ENCODE measurements around the gene SPEN.

SPEN gene

DNA sequence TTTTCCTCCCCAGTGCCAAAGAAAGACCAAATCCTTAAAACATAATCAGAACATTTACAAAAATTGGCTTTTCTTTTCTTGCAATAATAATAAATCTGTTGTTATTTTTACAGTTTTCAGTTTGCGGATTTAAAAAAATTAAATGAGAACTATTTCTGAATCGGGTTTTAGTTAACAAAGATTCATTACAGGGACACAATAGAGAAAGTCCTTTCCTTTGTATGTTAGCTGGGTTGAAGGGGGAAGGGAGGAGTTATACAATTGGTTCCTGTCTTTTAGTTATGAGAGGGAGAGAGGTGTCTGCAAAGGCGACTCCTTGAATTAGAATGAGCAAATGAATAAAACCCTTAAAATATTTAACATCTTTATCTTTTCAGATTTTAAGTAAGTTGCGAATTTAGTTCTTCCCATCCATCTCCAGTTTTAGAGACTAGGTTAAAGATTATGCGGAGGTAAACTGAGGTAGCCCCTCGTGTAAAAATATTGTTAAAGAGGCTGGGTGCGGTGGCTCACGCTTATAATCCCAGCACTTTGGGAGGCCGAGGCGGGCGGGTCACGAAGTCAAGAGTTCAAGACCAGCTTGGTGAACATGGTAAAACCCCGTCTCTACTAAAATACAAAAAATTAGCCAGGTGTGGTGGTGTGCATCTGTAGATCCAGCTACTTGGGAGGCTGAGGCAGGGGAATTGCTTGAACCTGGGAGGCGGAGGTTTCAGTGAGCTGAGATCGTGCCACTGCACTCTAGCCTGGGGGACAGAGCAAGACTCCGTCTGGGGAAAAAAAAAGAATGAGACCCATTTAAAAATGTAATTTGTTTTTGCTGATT, 3.9 kb downstream of the SPEN start:
- Histone ChIP-seq H3K36me3 (replicated peaks; ENCODE audit: insufficient read depth, low read length) (no peaks in the 10 kb centered on the region), H3K4me3 (ENCODE audit: low read length) (peak overlapping the region; percentile 39), H3K4me2 (ENCODE audit: low read depth, low read length) (peak overlapping the region; percentile 75), H4K20me1 (ENCODE audit: insufficient read depth, low read length) (peaks cover 14% of the 10 kb centered on the region), H3K9me3 (replicated peaks; ENCODE audit: insufficient read depth, low read length) (no peaks in the 10 kb centered on the region), H3K9ac (ENCODE audit: low read length) (peak overlapping the region; percentile 16; the same call in 1 of the 2 replicates), H3K79me2 (ENCODE audit: low read length) (peaks cover 92% of the 10 kb centered on the region), H3K4me1 (ENCODE audit: low read length) (peaks cover 23% of the 10 kb centered on the region), H3K27ac (ENCODE audit: low read length) (peak overlapping the region; percentile 65; the same call in 1 of the 2 replicates), H2AFZ (ENCODE audit: low read length) (no peak overlapping the region), H3K27me3 (replicated peaks; ENCODE audit: insufficient read depth, low read length) (no peaks in the 10 kb centered on the region), H3K9me2 (replicated peaks; ENCODE audit: insufficient read depth, low read length) (no peaks in the 10 kb centered on the region), H3F3A (ENCODE audit: insufficient read depth, low read length) (peaks cover 46% of the 10 kb centered on the region)
- no peak for DNase-seq
- TF ChIP-seq EZH2 (optimal IDR thresholded peaks at IDR 0.05; ENCODE audit: low read depth, low read length) (no peak), EZH2phosphoT487 (IDR thresholded peaks at IDR 0.05; ENCODE audit: low read length) (no peak)
- TF ChIP-seq, protein P1, sequence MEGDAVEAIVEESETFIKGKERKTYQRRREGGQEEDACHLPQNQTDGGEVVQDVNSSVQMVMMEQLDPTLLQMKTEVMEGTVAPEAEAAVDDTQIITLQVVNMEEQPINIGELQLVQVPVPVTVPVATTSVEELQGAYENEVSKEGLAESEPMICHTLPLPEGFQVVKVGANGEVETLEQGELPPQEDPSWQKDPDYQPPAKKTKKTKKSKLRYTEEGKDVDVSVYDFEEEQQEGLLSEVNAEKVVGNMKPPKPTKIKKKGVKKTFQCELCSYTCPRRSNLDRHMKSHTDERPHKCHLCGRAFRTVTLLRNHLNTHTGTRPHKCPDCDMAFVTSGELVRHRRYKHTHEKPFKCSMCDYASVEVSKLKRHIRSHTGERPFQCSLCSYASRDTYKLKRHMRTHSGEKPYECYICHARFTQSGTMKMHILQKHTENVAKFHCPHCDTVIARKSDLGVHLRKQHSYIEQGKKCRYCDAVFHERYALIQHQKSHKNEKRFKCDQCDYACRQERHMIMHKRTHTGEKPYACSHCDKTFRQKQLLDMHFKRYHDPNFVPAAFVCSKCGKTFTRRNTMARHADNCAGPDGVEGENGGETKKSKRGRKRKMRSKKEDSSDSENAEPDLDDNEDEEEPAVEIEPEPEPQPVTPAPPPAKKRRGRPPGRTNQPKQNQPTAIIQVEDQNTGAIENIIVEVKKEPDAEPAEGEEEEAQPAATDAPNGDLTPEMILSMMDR (IDR thresholded peaks at IDR 0.05; ENCODE audit: low read length), result no peak

DNA sequence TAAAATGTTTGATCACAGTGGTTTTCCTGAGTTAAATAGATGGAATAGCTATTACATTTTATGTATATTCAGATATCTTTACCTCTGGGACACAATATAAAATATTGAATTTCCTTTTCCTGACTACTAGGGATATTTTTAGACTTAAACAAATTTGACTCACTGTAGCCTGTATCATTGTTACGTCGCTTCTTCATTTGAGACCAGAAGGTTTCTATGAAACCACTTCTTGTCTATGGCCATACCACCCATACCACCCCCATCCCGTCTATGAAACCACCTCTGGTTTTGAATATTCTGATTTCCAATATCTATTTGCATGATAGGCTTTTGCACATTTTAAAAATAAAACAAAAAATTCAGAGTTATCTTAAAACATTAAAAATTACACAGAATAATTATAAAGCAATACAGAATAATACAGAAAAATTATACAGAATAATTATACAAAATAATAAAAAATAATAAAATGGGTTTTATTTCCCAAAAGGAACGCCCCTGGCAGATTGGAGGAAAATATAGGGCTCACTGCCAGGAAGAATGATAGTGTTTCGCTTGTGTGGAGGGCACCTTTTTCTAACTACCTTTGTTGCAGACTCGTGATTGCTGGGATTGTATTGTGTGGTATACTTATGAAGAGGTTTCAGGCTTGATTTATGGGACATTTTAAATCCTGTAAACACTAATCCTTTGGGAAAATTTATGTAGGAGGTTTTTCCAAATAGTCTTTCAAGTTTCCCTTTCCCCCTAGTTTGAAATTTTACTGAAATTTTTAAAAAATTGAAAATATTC, 4.7 kb downstream of the SPEN start:
- Histone ChIP-seq H4K20me1 (ENCODE audit: insufficient read depth, low read length) (peaks cover 14% of the 10 kb centered on the region), H3K79me2 (ENCODE audit: low read length) (peaks cover 93% of the 10 kb centered on the region), H3K9me3 (replicated peaks; ENCODE audit: insufficient read depth, low read length) (no peaks in the 10 kb centered on the region), H3K9ac (ENCODE audit: low read length) (peak overlapping the region; percentile 16; the same call in 1 of the 2 replicates), H3K4me1 (ENCODE audit: low read length) (peaks cover 23% of the 10 kb centered on the region), H3K27me3 (replicated peaks; ENCODE audit: insufficient read depth, low read length) (no peaks in the 10 kb centered on the region), H3K27ac (ENCODE audit: low read length) (peak overlapping the region; percentile 65; the same call in 1 of the 2 replicates), H3K9me2 (replicated peaks; ENCODE audit: insufficient read depth, low read length) (no peaks in the 10 kb centered on the region), H3F3A (ENCODE audit: insufficient read depth, low read length) (peaks cover 39% of the 10 kb centered on the region), H2AFZ (ENCODE audit: low read length) (no peak overlapping the region), H3K36me3 (replicated peaks; ENCODE audit: insufficient read depth, low read length) (no peaks in the 10 kb centered on the region), H3K4me2 (ENCODE audit: low read depth, low read length) (peak overlapping the region; percentile 75), H3K4me3 (ENCODE audit: low read length) (peak overlapping the region; percentile 39)
- DNase-seq, result peak; percentile 70
- no peak for TF ChIP-seq EZH2phosphoT487 (IDR thresholded peaks at IDR 0.05; ENCODE audit: low read length)
- TF ChIP-seq, protein P1 (IDR thresholded peaks at IDR 0.05; ENCODE audit: low read length), result no peak
- TF ChIP-seq EZH2 (optimal IDR thresholded peaks at IDR 0.05; ENCODE audit: low read depth, low read length), result no peak

GRCh38 chr1:15852828-15853302, 5.4 kb downstream of the SPEN start:
- no peak overlapping the region for H3K9ac ChIP-seq (ENCODE audit: low read length)
- H2AFZ ChIP-seq (ENCODE audit: low read length), result no peak overlapping the region
- H4K20me1 ChIP-seq (ENCODE audit: insufficient read depth, low read length), result peaks cover 14% of the 10 kb centered on the region
- H3K4me3 ChIP-seq (ENCODE audit: low read length), result 0 out of 2 replicates have a peak overlapping the region, but pooled peaks have one; percentile 14
- peaks cover 23% of the 10 kb centered on the region for H3K4me1 ChIP-seq (ENCODE audit: low read length)
- H3F3A ChIP-seq (ENCODE audit: insufficient read depth, low read length), result peaks cover 38% of the 10 kb centered on the region
- H3K27me3 ChIP-seq (replicated peaks; ENCODE audit: insufficient read depth, low read length), result no peaks in the 10 kb centered on the region
- no peaks in the 10 kb centered on the region for H3K36me3 ChIP-seq (replicated peaks; ENCODE audit: insufficient read depth, low read length)
- H3K27ac ChIP-seq (ENCODE audit: low read length), result no peak overlapping the region
- H3K9me2 ChIP-seq (replicated peaks; ENCODE audit: insufficient read depth, low read length), result no peaks in the 10 kb centered on the region
- peaks cover 99% of the 10 kb centered on the region for H3K79me2 ChIP-seq (ENCODE audit: low read length)
- TF ChIP-seq, protein P1 (IDR thresholded peaks at IDR 0.05; ENCODE audit: low read length), result no peak
- TF ChIP-seq EZH2phosphoT487 (IDR thresholded peaks at IDR 0.05; ENCODE audit: low read length) (no peak), EZH2 (optimal IDR thresholded peaks at IDR 0.05; ENCODE audit: low read depth, low read length) (no peak)
- H3K9me3 ChIP-seq (replicated peaks; ENCODE audit: insufficient read depth, low read length), result no peaks in the 10 kb centered on the region
- DNase-seq, result no peak
- H3K4me2 ChIP-seq (ENCODE audit: low read depth, low read length), result peak overlapping the region; percentile 48; the same call in 1 of the 2 replicates

Data from MM.1S (cell line).